Panc1 (cell line): ENCODE measurements around the gene FAM43A. TPM values are rescaled to one million over a fixed set of nuclear protein-coding genes. Genes with fewer than 3 reads are reported as not detected.
A peak's percentile ranks its signal among the peaks of the same experiment; 100 is the strongest.

Experiments
- ATAC-seq: fragments of 200-7000 bp; cut with Tn5 transposase; 2 replicates; pipeline ENCODE4 v1.9.1; 2020; ENCODE audit warnings: mild to moderate bottlenecking, moderate library complexity
- BruUV-seq: library from RNA; stranded (reverse); fragments of 400-500 nt; replicated peaks from 2 replicates; lab custom pipeline; 2021; lab: Mats Ljungman, UMichigan
- CTCF ChIA-PET: fragments of 300-600 bp; sonication (Branson Sonifier 250); formaldehyde crosslinking; loops from one replicate; lab custom pipeline; 2022; ENCODE audit warnings: antibody characterized with exemption; lab: Charles Lee
- POLR2A ChIA-PET: fragments of 300-600 bp; sonication (Branson Sonifier 250); formaldehyde crosslinking; loops from one replicate; lab custom pipeline; 2022; ENCODE audit warnings: antibody characterized with exemption; lab: Charles Lee
- DNase-seq: peaks from one replicate; pipeline ENCODE4 v3.0.0-alpha.2; 2010; ENCODE audit warnings: low read depth, low spot score
- H3K27ac ChIP-seq: 2 replicates; pipeline ENCODE4 v1.5.1; 2011; ENCODE audit warnings: mild to moderate bottlenecking, low read length, inconsistent platforms
- H3K27me3 ChIP-seq: fragments of 200-500 bp; sonication (Bioruptor generic); 2 replicates; pipeline ENCODE4 v1.6.0; 2014; ENCODE audit warnings: low read length, inconsistent platforms; ENCODE audit not compliant: control insufficient read depth, insufficient read depth
- H3K36me3 ChIP-seq: fragments of 200-500 bp; sonication (Bioruptor generic); 2 replicates; pipeline ENCODE4 v1.5.1; 2014; ENCODE audit warnings: inconsistent platforms, mild to moderate bottlenecking, low read length, moderate library complexity; ENCODE audit not compliant: control insufficient read depth, insufficient read depth
- H3K4me1 ChIP-seq: 2 replicates; pipeline ENCODE4 v1.5.1; 2011; ENCODE audit warnings: inconsistent platforms, mild to moderate bottlenecking, low read length, moderate library complexity; ENCODE audit not compliant: control insufficient read depth, insufficient read depth
- H3K4me3 ChIP-seq, 2 experiments: 2 replicates each; pipeline ENCODE4 v1.5.1; 2011 to 2012; ENCODE audit warnings: low read depth in 2 of 2, low read length in 2 of 2, mild to moderate bottlenecking in 2 of 2, inconsistent platforms in 1 of 2, moderate library complexity in 1 of 2
- H3K9me3 ChIP-seq: fragments of 200-500 bp; sonication (Bioruptor generic); 2 replicates; pipeline ENCODE4 v1.5.1; 2014; ENCODE audit warnings: low read depth, mild to moderate bottlenecking, inconsistent platforms, low read length, moderate library complexity; ENCODE audit not compliant: control insufficient read depth, insufficient read depth
- CTCF ChIP-seq: fragments of 450-650 bp; IDR thresholded peaks from 2 replicates; pipeline ENCODE4 v1.5.1; 2017; ENCODE audit warnings: mild to moderate bottlenecking
- POLR2AphosphoS5 ChIP-seq: IDR thresholded peaks from 2 replicates; pipeline ENCODE4 v1.6.1; 2012; ENCODE audit warnings: mild to moderate bottlenecking, low read depth, low read length, moderate library complexity
- REST ChIP-seq, 2 experiments: IDR thresholded peaks; 2 replicates each; pipeline ENCODE4 v1.6.1; 2011 to 2012; ENCODE audit warnings: low read depth in 2 of 2, control low read depth in 1 of 2, low read length in 1 of 2, mild to moderate bottlenecking in 1 of 2, moderate library complexity in 1 of 2; ENCODE audit not compliant: insufficient read depth in 1 of 2
- SIN3A ChIP-seq: IDR thresholded peaks from 2 replicates; pipeline ENCODE4 v1.6.1; 2012; ENCODE audit warnings: low read depth, mild to moderate bottlenecking, low read length, moderate library complexity, borderline replicate concordance; ENCODE audit not compliant: insufficient read depth
- TCF7L2 ChIP-seq: IDR thresholded peaks from 2 replicates; pipeline ENCODE4 v1.6.1; 2011; ENCODE audit warnings: mild to moderate bottlenecking, low read depth, low read length, inconsistent platforms
- in situ Hi-C: cut with HindIII; loops from 2 replicates; pipeline ENCODE4 v1.10.0; 2016; ENCODE audit warnings: low sequenced_read_pairs, low pct_unique_long_range_greater_than_20kb
- intact Hi-C: fragments of 100-400 bp; cut with micrococcal nuclease; formaldehyde crosslinking; loops from one replicate; pipeline ENCODE4 v1.10.0; 2022; ENCODE audit not compliant: unreplicated experiment
- total RNA-seq: library from RNA; stranded (reverse); gene quantifications from one replicate; pipeline ENCODE4 v1.2.1, GENCODE V29; 2021; ENCODE audit not compliant: unreplicated experiment

Gene FAM43A
- total RNA-seq, 1 experiment from 2014 or later, result 51.4 TPM

- BruUV-seq, result no TSS peak
- Histone ChIP-seq H3K36me3 (peaks cover 8% of the 10 kb centered on the region), H3K27ac (no peak overlapping the region), H3K4me3 (no peak overlapping the region), H3K27me3 (no peaks in the 10 kb centered on the region), H3K4me1 (peaks cover 17% of the 10 kb centered on the region), H3K9me3 (no peaks in the 10 kb centered on the region)
- intact Hi-C loops, result no loop called here
- DNase-seq (no peak), ATAC-seq (no peak)
- no peak for TF ChIP-seq SIN3A
- TF ChIP-seq CTCF, result no peak
- TF ChIP-seq TCF7L2, result no peak
- TF ChIP-seq REST (IDR thresholded peaks at IDR 0.05; ENCODE audit: insufficient read depth in 1 of 2, low read depth in 2 of 2, low read length in 1 of 2), result no peak
- TF ChIP-seq POLR2AphosphoS5, result no peak
- POLR2A ChIA-PET, result no interaction called here
- CTCF ChIA-PET, result no interaction called here
- in situ Hi-C loops, result no loop called here
Observed at GRCh38 chr3:194673761-194674160, 11.9 kb upstream of the FAM43A start.

- Histone ChIP-seq H3K36me3 (peaks cover 2% of the 10 kb centered on the region), H3K27me3 (no peaks in the 10 kb centered on the region), H3K4me3 (peak overlapping the region in 1 of 2 experiments; percentile 19; a peak in 1 of 4 replicates), H3K4me1 (peaks cover 16% of the 10 kb centered on the region), H3K9me3 (no peaks in the 10 kb centered on the region), H3K27ac (peak overlapping the region; percentile 41)
- TF ChIP-seq POLR2AphosphoS5 (no peak), SIN3A (no peak), TCF7L2 (no peak), REST (IDR thresholded peaks at IDR 0.05; ENCODE audit: insufficient read depth in 1 of 2, low read depth in 2 of 2, low read length in 1 of 2) (no peak), CTCF (no peak)
- intact Hi-C loops (no loop called here), in situ Hi-C loops (no loop called here)
- DNase-seq, result no peak
- ChIA-PET CTCF (no interaction called here), POLR2A (interaction anchor here (0.7 kb wide), 1 partner anchor 586 kb away, joined by 4 read pairs; no protein-coding TSS in a partner anchor)
- ATAC-seq, result no peak
- no TSS peak for BruUV-seq
Observed at GRCh38 chr3:194675081-194675640, 10.5 kb upstream of the FAM43A start.
